BLaER1 (cell line): Measurements from ENCODE around the gene PCGF3.
A peak's percentile ranks its signal among the peaks of the same experiment; 100 is the strongest.

Experiments
- H3K27ac ChIP-seq: shearing (Covaris generic); formaldehyde crosslinking; 2 replicates; pipeline ENCODE4 v1.8.1; 2022
- H3K27me3 ChIP-seq: shearing (Covaris generic); formaldehyde crosslinking; 2 replicates; pipeline ENCODE4 v1.8.1; 2022
- H3K36me3 ChIP-seq: shearing (Covaris generic); formaldehyde crosslinking; 2 replicates; pipeline ENCODE4 v1.8.1; 2022
- H3K4me1 ChIP-seq: shearing (Covaris generic); formaldehyde crosslinking; 2 replicates; pipeline ENCODE4 v1.8.1; 2022
- H3K4me2 ChIP-seq: shearing (Covaris generic); formaldehyde crosslinking; 2 replicates; pipeline ENCODE4 v1.8.1; 2022
- H3K4me3 ChIP-seq: shearing (Covaris generic); formaldehyde crosslinking; 2 replicates; pipeline ENCODE4 v1.8.1; 2022
- H3K9ac ChIP-seq: shearing (Covaris generic); formaldehyde crosslinking; 2 replicates; pipeline ENCODE4 v1.8.1; 2022
- H3K9me3 ChIP-seq: shearing (Covaris generic); formaldehyde crosslinking; 2 replicates; pipeline ENCODE4 v1.8.1; 2022
- H4K20me1 ChIP-seq: shearing (Covaris generic); formaldehyde crosslinking; 2 replicates; pipeline ENCODE4 v1.8.1; 2022
- Cebpa-rat ChIP-seq: shearing (Covaris generic); IDR thresholded peaks from 2 replicates; pipeline ENCODE4 v1.8.1; 2022

PCGF3 gene

GRCh38 chr4:710916-711315, 5.3 kb downstream of the PCGF3 start:
- H3K4me1 ChIP-seq: peaks cover 44% of the 10 kb centered on the region
- no peak overlapping the region for H3K4me3 ChIP-seq
- H4K20me1 ChIP-seq: peaks cover 94% of the 10 kb centered on the region
- H3K27me3 ChIP-seq: no peaks in the 10 kb centered on the region
- no peak overlapping the region for H3K9ac ChIP-seq
- peaks cover 12% of the 10 kb centered on the region for H3K9me3 ChIP-seq
- H3K4me2 ChIP-seq: no peak overlapping the region
- no peak for TF ChIP-seq Cebpa-rat
- no peak overlapping the region for H3K27ac ChIP-seq
- peaks cover 63% of the 10 kb centered on the region for H3K36me3 ChIP-seq

- Histone ChIP-seq H4K20me1 (peaks cover 100% of the 10 kb centered on the region), H3K4me2 (no peak overlapping the region), H3K4me3 (no peak overlapping the region), H3K27me3 (no peaks in the 10 kb centered on the region), H3K9ac (no peak overlapping the region), H3K9me3 (peaks cover 12% of the 10 kb centered on the region), H3K36me3 (peaks cover 68% of the 10 kb centered on the region), H3K27ac (no peak overlapping the region), H3K4me1 (peaks cover 44% of the 10 kb centered on the region)
- no peak for TF ChIP-seq Cebpa-rat
Observed at GRCh38 chr4:712093-712492, 6.5 kb downstream of the PCGF3 start.

- Histone ChIP-seq H3K9ac (no peak overlapping the region), H3K27ac (no peak overlapping the region), H3K27me3 (no peaks in the 10 kb centered on the region), H3K4me2 (peak overlapping the region; percentile 3; the same call in 1 of the 2 replicates), H3K9me3 (peaks cover 12% of the 10 kb centered on the region), H3K36me3 (peaks cover 76% of the 10 kb centered on the region), H3K4me3 (no peak overlapping the region), H3K4me1 (peaks cover 44% of the 10 kb centered on the region), H4K20me1 (peaks cover 100% of the 10 kb centered on the region)
- no peak for TF ChIP-seq Cebpa-rat
Observed at GRCh38 chr4:712916-713632, 7.4 kb downstream of the PCGF3 start.

- Histone ChIP-seq H3K9ac (no peak overlapping the region), H3K9me3 (peaks cover 12% of the 10 kb centered on the region), H3K4me2 (no peak overlapping the region), H4K20me1 (peaks cover 100% of the 10 kb centered on the region), H3K4me3 (no peak overlapping the region), H3K4me1 (peaks cover 39% of the 10 kb centered on the region), H3K27me3 (no peaks in the 10 kb centered on the region), H3K36me3 (peaks cover 76% of the 10 kb centered on the region), H3K27ac (no peak overlapping the region)
- no peak for TF ChIP-seq Cebpa-rat
Observed at GRCh38 chr4:714087-714486, 8.5 kb downstream of the PCGF3 start.

- H4K20me1 ChIP-seq: peaks cover 100% of the 10 kb centered on the region
- no peak for TF ChIP-seq Cebpa-rat
Observed at GRCh38 chr4:717601-718320, 12.1 kb downstream of the PCGF3 start.

GRCh38 chr4:718460-718859, 12.8 kb downstream of the PCGF3 start:
- H3K4me1 ChIP-seq: peaks cover 20% of the 10 kb centered on the region
- H3K9ac ChIP-seq: no peak overlapping the region
- peaks cover 89% of the 10 kb centered on the region for H3K36me3 ChIP-seq
- no peak overlapping the region for H3K27ac ChIP-seq
- H3K27me3 ChIP-seq: no peaks in the 10 kb centered on the region
- peaks cover 4% of the 10 kb centered on the region; the same call in 1 of the 2 replicates for H3K9me3 ChIP-seq
- H3K4me3 ChIP-seq: no peak overlapping the region
- no peak for TF ChIP-seq Cebpa-rat
- no peak overlapping the region for H3K4me2 ChIP-seq
- peaks cover 100% of the 10 kb centered on the region for H4K20me1 ChIP-seq

More at GRCh38 chr4:717601-718320, 12.1 kb downstream of the PCGF3 start:
- Histone ChIP-seq H3K4me1 (peaks cover 26% of the 10 kb centered on the region), H3K9me3 (peaks cover 4% of the 10 kb centered on the region; the same call in 1 of the 2 replicates), H3K9ac (no peak overlapping the region), H3K27me3 (no peaks in the 10 kb centered on the region), H3K4me3 (no peak overlapping the region), H3K4me2 (peak overlapping the region; percentile 4), H3K27ac (peak overlapping the region; percentile 26; the same call in 1 of the 2 replicates), H3K36me3 (peaks cover 89% of the 10 kb centered on the region)

- TF ChIP-seq Cebpa-rat: no peak
- Histone ChIP-seq H3K9me3 (peaks cover 4% of the 10 kb centered on the region; the same call in 1 of the 2 replicates), H3K4me3 (no peak overlapping the region), H3K27me3 (no peaks in the 10 kb centered on the region), H3K4me2 (no peak overlapping the region), H3K4me1 (peaks cover 20% of the 10 kb centered on the region), H3K9ac (no peak overlapping the region), H3K27ac (no peak overlapping the region), H4K20me1 (peaks cover 100% of the 10 kb centered on the region), H3K36me3 (peaks cover 89% of the 10 kb centered on the region)
Observed at GRCh38 chr4:720111-720860, 14.7 kb downstream of the PCGF3 start.

GRCh38 chr4:721261-722168, 15.9 kb downstream of the PCGF3 start:
- Histone ChIP-seq H3K4me1 (peaks cover 29% of the 10 kb centered on the region), H3K27ac (no peak overlapping the region), H3K4me2 (no peak overlapping the region), H3K9ac (no peak overlapping the region), H3K9me3 (peaks cover 4% of the 10 kb centered on the region; the same call in 1 of the 2 replicates), H4K20me1 (peaks cover 100% of the 10 kb centered on the region), H3K36me3 (peaks cover 92% of the 10 kb centered on the region), H3K4me3 (no peak overlapping the region), H3K27me3 (no peaks in the 10 kb centered on the region)
- TF ChIP-seq Cebpa-rat: no peak
